Dedifferentiated amniotic fluid mesenchymal stem cell (primary cell): ENCODE data around the gene SLC2A11.

Experiments used
- DNase-seq: peaks from one replicate; pipeline ENCODE4 v3.0.0-alpha.2; 2016; ENCODE audit errors: extremely low spot score

Gene SLC2A11

DNA sequence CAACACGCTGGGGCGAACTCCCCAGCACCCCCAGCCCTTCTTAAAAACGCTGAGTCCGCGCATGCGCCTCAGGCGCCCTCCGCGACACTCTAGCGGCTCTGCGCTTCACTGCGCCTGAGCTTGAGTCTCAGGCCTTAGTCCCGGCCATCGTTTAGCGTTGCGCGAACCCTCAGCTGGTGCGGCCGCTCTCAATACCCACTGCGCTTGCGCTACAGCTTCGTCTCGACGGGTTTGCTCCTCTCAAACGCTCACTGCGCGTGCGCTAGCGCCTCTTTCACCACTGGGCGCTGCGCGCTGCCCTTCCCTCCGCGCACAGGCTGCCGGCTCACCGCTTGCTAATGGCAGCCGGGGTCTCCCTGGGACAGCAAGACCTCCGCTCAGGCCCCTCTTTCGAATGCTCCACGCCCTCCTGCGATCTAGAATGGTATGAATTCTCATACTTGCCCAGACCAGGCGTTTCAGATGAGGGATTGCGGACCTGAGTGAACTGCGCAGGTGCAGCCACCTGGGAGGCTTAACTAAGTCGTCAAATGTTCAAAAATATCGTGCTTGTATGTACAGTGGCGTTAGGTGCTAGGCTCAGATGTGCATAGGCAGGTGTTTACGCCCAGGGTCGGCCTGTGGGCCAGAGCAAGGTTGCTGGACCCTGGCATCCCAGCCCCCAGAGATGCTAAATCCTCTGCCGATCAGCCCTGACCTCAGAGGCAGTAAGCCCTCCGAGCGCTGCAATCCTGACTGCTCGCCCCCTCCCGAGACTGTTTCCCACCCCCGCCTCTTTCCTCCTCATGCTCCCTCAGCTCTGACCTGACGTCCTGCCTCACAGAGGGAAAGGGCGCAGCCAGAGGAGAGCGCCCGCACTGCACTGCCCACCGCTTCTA lies at the start of gene SLC2A11:
Gene SLC2A11, plus strand, starts transcription at position 270 of the 878 bp plus-strand sequence. Its CDS starts 125 bp downstream, at position 395.
- DNase-seq, result peak; percentile 97

DNA sequence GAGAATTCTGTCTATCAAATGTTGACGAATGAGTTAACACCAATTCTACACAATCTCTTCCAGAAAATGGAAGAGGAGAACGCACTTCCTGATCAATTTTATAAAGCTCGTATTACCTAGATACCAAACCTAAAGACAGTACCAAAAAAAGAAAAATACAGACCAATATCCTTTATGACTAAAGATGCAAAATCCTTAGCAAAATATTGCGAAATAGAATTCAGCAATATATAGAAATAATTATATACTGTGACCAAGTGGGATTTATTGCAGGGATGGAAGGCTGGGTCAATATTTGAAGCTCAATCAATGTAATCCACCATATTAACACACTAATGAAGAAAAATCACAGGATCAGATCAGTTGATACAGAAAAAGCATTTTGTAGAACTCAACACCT lies 45.3 kb upstream of the SLC2A11 start:
- no peak for DNase-seq

DNA sequence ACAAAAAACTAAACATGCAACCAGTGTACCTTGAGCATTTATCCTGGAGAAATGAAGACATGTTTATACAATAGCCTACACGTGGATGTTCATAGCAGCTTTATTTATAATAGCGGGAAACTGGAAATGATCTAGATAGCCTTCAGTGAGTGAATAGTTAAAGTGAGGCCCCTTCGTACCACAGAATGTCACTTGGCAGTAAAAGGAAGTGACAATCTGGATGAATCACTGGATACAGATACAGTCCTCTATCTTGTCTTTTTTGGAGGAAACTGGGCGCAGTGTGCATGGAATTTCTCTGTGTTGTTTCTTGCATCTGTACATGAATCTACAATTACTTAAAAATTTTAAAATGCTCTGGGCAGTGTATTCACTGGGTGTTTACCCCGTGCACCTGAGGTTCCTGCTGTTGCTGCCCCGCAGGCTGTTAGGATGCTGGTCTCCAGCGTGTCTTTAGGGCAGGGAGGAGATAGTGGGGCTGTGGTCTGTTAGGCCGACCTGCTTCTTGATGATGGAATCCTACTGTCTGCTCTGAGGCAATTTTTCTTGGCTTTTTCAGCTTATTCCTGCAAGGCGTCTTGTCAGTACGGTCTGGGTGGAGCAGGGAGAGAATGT lies 42.0 kb upstream of the SLC2A11 start:
- DNase-seq, result no peak

- no peak for DNase-seq
Measured at GRCh38 chr22:23816156-23816976, 41.3 kb upstream of the SLC2A11 start.

DNA sequence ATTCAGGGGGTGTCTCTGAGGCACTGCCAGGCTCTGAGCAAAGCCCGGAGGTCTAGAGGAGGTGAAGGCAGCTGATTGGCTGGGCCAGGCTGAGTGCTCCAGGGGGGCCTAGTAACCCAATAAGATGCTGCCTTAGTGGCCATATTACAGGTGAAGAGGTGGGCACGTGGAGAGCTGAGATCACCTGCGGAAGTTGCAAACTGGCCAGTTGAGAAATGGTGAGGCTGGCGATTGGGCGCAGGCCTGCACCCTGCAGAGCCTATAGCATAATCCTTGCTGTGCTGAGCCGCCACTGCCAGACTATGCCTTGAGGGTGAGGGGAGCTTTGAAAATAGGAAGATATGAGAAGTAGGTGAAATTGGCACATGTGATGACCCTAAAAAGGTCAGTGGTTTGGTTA lies 40.5 kb upstream of the SLC2A11 start:
- DNase-seq, result no peak

GRCh38 chr22:23818541-23818940 lies 39.1 kb upstream of the SLC2A11 start:
- DNase-seq, result no peak

- no peak for DNase-seq
Measured at GRCh38 chr22:23820748-23821211, 36.9 kb upstream of the SLC2A11 start.

GRCh38 chr22:23822101-23822671 lies 35.5 kb upstream of the SLC2A11 start:
- no peak for DNase-seq

DNA sequence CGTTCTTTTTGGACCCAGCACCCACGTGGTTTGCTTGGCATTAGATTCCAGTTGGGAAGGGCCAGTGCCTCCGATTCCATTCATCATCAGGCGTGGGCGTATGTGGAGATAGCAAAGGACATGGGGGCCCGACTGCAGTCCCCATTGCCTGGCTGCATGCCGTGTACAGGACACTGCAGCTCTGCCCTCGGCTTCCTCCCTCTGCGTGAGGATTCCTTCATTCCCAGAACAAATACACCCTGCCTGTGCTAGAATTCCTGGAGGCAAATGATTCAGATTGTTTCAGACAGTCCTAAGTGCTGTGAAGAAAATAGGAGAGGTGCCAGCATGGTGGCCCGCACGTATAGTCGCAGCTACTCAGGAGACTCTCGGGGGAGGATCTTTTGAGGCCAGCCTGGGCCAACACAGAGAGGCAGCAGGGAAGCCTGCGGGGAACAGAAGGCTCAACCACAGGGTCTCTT lies 34.3 kb upstream of the SLC2A11 start:
- DNase-seq, result no peak

DNA sequence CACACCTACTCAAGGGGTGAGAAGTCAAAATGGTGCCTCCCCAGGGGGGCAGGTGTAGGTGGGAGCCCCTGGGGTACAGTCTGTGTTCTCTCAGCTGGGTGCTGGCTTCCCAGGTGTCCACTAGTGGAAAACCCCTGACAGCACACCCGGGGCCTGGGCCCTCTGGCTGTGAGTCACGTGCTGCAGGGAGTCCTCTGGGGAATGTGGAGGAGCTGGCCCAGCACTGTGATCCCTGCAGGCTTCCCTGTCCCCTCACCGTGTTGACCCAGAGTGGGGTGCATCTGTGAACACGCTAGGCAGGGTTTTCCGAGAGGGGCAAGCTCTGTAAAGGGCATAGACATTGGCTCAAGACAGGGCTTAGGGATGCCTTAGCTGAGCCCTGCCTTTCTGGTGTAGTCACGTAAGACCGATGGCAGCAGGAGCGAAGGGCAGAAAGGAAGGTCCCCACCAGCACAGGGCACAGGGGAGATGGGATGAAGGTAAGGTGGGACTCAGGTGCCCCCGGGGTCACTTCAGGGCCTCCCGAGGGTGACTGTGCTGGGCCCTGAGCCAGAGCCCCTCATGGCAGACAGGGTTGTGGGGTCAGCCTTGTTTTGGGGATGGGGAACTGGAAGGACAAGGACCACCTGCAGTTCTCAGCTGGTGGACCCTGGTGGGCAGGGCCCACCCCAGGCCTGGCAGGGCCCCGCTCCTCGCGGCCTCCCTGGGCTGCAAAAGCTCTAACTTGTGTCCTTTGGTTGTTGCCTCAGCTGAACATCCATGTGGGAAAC lies 33.0 kb upstream of the SLC2A11 start:
- DNase-seq, result no peak

GRCh38 chr22:23825246-23825905 lies 32.3 kb upstream of the SLC2A11 start:
- DNase-seq, result no peak

- no peak for DNase-seq
Measured at GRCh38 chr22:23826510-23827350, 30.9 kb upstream of the SLC2A11 start.

DNA sequence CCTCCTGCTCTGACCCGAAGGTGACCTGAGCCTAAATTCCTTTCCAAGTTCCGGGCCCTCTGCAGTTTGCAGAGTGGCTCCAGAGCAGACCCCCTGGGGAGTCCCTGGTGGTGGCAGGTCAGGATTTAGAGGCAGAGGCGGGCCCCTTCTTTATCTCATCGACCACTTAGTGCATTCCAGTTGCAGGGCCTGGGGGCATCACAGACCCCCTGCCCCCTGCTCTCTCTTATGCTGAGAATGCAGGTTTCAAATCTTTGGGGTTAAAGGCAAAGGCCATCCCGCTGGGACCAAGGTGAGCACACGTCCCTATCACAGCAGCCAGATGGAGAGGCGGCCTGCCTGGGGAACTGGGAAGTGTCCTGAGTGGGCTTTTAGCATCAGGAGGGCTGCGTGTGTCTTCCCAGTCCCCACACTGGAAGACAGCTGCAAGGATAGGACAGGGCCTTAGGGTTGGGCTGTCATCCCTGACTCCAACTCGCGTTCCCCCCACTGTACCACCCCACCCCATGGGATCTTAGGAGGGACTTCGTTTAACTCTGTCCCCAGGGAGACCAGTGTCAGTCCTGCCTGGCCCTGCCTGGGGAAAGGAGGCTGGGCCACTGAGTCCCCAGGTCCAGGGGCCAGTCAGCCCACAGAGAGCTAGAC lies 30.2 kb upstream of the SLC2A11 start:
- no peak for DNase-seq

GRCh38 chr22:23828800-23829680 lies 28.6 kb upstream of the SLC2A11 start:
- no peak for DNase-seq

DNA sequence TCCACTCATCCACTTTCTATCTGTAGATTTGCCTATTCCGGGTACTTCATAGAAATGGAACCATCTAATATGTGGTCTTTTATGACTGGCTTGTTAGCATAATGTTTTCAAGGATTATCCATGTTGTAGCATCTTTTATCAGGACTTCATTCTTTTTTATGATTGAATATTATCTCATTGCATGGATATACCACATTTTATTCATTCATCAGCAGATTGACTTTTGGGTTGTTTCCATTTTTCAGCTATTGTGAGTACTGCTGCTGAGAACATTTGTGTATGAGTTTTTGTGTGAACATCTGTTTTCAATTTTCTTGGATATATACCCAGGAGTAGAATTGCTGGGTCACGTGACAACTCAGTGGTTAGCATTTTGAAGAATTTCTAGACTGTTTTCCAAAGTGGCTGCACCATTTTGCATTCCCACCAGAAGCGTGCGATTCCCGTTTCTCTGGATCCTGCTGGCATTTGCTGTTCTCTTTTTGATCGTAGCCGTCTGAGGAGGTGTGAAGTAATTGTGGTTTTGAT lies 27.8 kb upstream of the SLC2A11 start:
- peak; percentile 86 for DNase-seq

GRCh38 chr22:23831261-23831660 lies 26.4 kb upstream of the SLC2A11 start:
- DNase-seq, result no peak

DNA sequence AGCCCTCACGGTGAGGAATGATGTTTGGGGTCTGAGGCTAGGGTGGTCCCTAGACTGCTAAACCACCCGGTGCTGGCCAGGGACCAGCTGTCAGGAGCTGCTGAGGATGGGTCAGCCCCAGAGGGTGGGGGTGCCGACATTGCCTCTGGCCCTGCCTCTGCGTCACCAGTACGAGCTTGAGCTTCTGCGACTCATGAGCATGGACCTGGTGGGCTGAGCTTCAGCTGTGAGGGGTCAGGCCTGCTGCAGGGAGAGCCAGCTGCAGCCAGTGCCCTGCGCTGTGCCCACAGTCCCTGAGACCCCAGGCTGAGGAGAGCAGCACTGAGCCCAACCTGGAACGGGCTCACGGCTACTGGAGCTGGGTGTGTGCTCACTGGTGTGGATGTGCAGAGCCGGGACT lies 25.9 kb upstream of the SLC2A11 start:
- DNase-seq, result no peak
